ENCODE measurements around the gene VPS37C. TPM values are rescaled to one million over a fixed set of nuclear protein-coding genes. Genes with fewer than 3 reads are reported as not detected.

VPS37C gene
- total RNA-seq, 1 experiment from 2014 or later: 23.1 TPM

GRCh38 chr11:61104963-61105362 lies 56.3 kb downstream of the VPS37C start:
- no peaks in the 10 kb centered on the region for H3K36me3 ChIP-seq (ENCODE audit: control insufficient read depth in 1 of 2, insufficient read depth in 2 of 2, low read length in 2 of 2)
- H3K4me2 ChIP-seq (ENCODE audit: low read length): no peak overlapping the region
- H3K9ac ChIP-seq (ENCODE audit: low read length): no peak overlapping the region
- H3K9me3 ChIP-seq (ENCODE audit: control insufficient read depth in 1 of 2, insufficient read depth in 1 of 2, low read depth in 1 of 2, low read length in 2 of 2): no peaks in the 10 kb centered on the region
- no peaks in the 10 kb centered on the region for H3K4me1 ChIP-seq (ENCODE audit: control insufficient read depth in 1 of 2, insufficient read depth in 2 of 2, low read length in 2 of 2)
- no peak for DNase-seq (ENCODE audit: low read depth, low spot score)
- H3K27ac ChIP-seq (ENCODE audit: low read depth, low read length): no peak overlapping the region
- intact Hi-C loops (cut with micrococcal nuclease): no loop called here
- no peaks in the 10 kb centered on the region for H3K9me2 ChIP-seq (ENCODE audit: insufficient read depth)
- ChIA-PET RAD21 (ENCODE audit: low non-redundant PET in 1 of 2, low total read pairs in 2 of 2, uncharacterized antibody in 2 of 2, unreplicated experiment in 2 of 2) (no interaction called here), POLR2A (no interaction called here), CTCF (no interaction called here)
- no peaks in the 10 kb centered on the region for H3K27me3 ChIP-seq (ENCODE audit: insufficient read depth, low read length)
- no TSS peak for BruUV-seq (replicated peaks)
- no peak for ATAC-seq
- H4K20me1 ChIP-seq (ENCODE audit: insufficient read depth): no peaks in the 10 kb centered on the region
- no peak overlapping the region for H3K4me3 ChIP-seq (replicated peaks in 1 of 2; ENCODE audit: low read depth in 1 of 2, low read length in 2 of 2)
- H3K79me2 ChIP-seq (ENCODE audit: insufficient read depth, low read length): no peaks in the 10 kb centered on the region
- no peak overlapping the region for H2AFZ ChIP-seq (ENCODE audit: low read depth, low read length, poor library complexity, severe bottlenecking)
- TF ChIP-seq TCF7L2 (IDR thresholded peaks at IDR 0.05; ENCODE audit: borderline replicate concordance, extremely low read depth, insufficient read depth, insufficient read length): no peak
- TF ChIP-seq POLR2AphosphoS5 (IDR thresholded peaks at IDR 0.05; ENCODE audit: low read depth, low read length): no peak
- TF ChIP-seq FOSL1 (IDR thresholded peaks at IDR 0.05; ENCODE audit: low read depth): no peak
- TF ChIP-seq RAD21 (IDR thresholded peaks at IDR 0.05; ENCODE audit: low read depth): no peak
- no peak for TF ChIP-seq EZH2phosphoT487 (IDR thresholded peaks at IDR 0.05; ENCODE audit: borderline replicate concordance)
- no peak for TF ChIP-seq ZNF274 (IDR thresholded peaks at IDR 0.05; ENCODE audit: low read depth, low read length)
- TF ChIP-seq SP1 (IDR thresholded peaks at IDR 0.05; ENCODE audit: low read depth): no peak
- TF ChIP-seq, protein P1, sequence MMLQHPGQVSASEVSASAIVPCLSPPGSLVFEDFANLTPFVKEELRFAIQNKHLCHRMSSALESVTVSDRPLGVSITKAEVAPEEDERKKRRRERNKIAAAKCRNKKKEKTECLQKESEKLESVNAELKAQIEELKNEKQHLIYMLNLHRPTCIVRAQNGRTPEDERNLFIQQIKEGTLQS (IDR thresholded peaks at IDR 0.05): no peak
- no peak for TF ChIP-seq SIN3A (IDR thresholded peaks at IDR 0.05; ENCODE audit: low read depth)

- no peak overlapping the region for H3K27ac ChIP-seq (ENCODE audit: low read depth, low read length)
- no peaks in the 10 kb centered on the region for H3K79me2 ChIP-seq (ENCODE audit: insufficient read depth, low read length)
- no peaks in the 10 kb centered on the region for H3K36me3 ChIP-seq (ENCODE audit: control insufficient read depth in 1 of 2, insufficient read depth in 2 of 2, low read length in 2 of 2)
- no peak overlapping the region for H3K9ac ChIP-seq (ENCODE audit: low read length)
- no peaks in the 10 kb centered on the region for H3K4me1 ChIP-seq (ENCODE audit: control insufficient read depth in 1 of 2, insufficient read depth in 2 of 2, low read length in 2 of 2)
- intact Hi-C loops (cut with micrococcal nuclease): no loop called here
- H2AFZ ChIP-seq (ENCODE audit: low read depth, low read length, poor library complexity, severe bottlenecking): no peak overlapping the region
- no peaks in the 10 kb centered on the region for H4K20me1 ChIP-seq (ENCODE audit: insufficient read depth)
- ATAC-seq (no peak), DNase-seq (ENCODE audit: low read depth, low spot score) (no peak)
- RAD21 ChIA-PET (ENCODE audit: low non-redundant PET in 1 of 2, low total read pairs in 2 of 2, uncharacterized antibody in 2 of 2, unreplicated experiment in 2 of 2): no interaction called here
- POLR2A ChIA-PET: no interaction called here
- no peaks in the 10 kb centered on the region for H3K27me3 ChIP-seq (ENCODE audit: insufficient read depth, low read length)
- no peaks in the 10 kb centered on the region for H3K9me3 ChIP-seq (ENCODE audit: control insufficient read depth in 1 of 2, insufficient read depth in 1 of 2, low read depth in 1 of 2, low read length in 2 of 2)
- no peak for TF ChIP-seq MAX (IDR thresholded peaks at IDR 0.05)
- no peak for TF ChIP-seq POLR2AphosphoS5 (IDR thresholded peaks at IDR 0.05; ENCODE audit: low read depth, low read length)
- TF ChIP-seq ZNF274 (IDR thresholded peaks at IDR 0.05; ENCODE audit: low read depth, low read length): no peak
- TF ChIP-seq SP1 (IDR thresholded peaks at IDR 0.05; ENCODE audit: low read depth): no peak
- TF ChIP-seq CEBPB (IDR thresholded peaks at IDR 0.05; ENCODE audit: low read depth): no peak
- TF ChIP-seq RAD21 (IDR thresholded peaks at IDR 0.05; ENCODE audit: low read depth): no peak
- TF ChIP-seq CTCF (IDR thresholded peaks at IDR 0.05 in 2 of 3, conservative IDR thresholded peaks at IDR 0.05 in 1 of 3; ENCODE audit: borderline replicate concordance in 1 of 3, insufficient read depth in 1 of 3, low read depth in 2 of 3, low read length in 2 of 3): no peak
- TF ChIP-seq EGR1 (IDR thresholded peaks at IDR 0.05; ENCODE audit: low read depth): no peak
- no peak for TF ChIP-seq EZH2 (IDR thresholded peaks at IDR 0.05)
- TF ChIP-seq CBX3 (IDR thresholded peaks at IDR 0.05; ENCODE audit: low read depth): no peak
- no peaks in the 10 kb centered on the region for H3K9me2 ChIP-seq (ENCODE audit: insufficient read depth)
- H3K4me3 ChIP-seq (replicated peaks in 1 of 2; ENCODE audit: low read depth in 1 of 2, low read length in 2 of 2): no peak overlapping the region
- no TSS peak for BruUV-seq (replicated peaks)
- no peak overlapping the region for H3K4me2 ChIP-seq (ENCODE audit: low read length)
- CTCF ChIA-PET: no interaction called here
Measured at GRCh38 chr11:61103851-61104423, 57.3 kb downstream of the VPS37C start.

Measured in HCT116 (cell line).